A673 (cell line): ENCODE data around the gene ARL5C. TPM values are rescaled to one million over a fixed set of nuclear protein-coding genes. Genes with fewer than 3 reads are reported as not detected.
"Not testable (repeated sequence)": the region's sequence is repeated elsewhere in the genome, so short reads cannot be mapped to it uniquely, and the experiment has no call there.

Source experiments
- BruUV-seq: library from RNA; stranded (reverse); fragments of 400-500 nt; replicated peaks from 2 replicates; lab custom pipeline; 2021; lab: Mats Ljungman, UMichigan
- CTCF ChIA-PET: fragments of 300-600 bp; sonication (Branson Sonifier 250); formaldehyde crosslinking; loops from one replicate; lab custom pipeline; 2022; ENCODE audit warnings: antibody characterized with exemption; lab: Charles Lee
- POLR2A ChIA-PET: fragments of 300-600 bp; sonication (Branson Sonifier 250); formaldehyde crosslinking; loops from one replicate; lab custom pipeline; 2022; ENCODE audit warnings: antibody characterized with exemption; ENCODE audit not compliant: low non-redundant PET; lab: Charles Lee
- DNase-seq: peaks from one replicate; pipeline ENCODE4 v3.0.0-alpha.2; 2015; ENCODE audit warnings: low spot score
- H3K27ac ChIP-seq: fragments of 200-600 bp; sonication (generic); 2 replicates; pipeline ENCODE4 v1.5.1; 2016; ENCODE audit warnings: mixed run types, low read depth, mild to moderate bottlenecking, mixed read lengths, antibody characterized with exemption, low read length; ENCODE audit not compliant: poor library complexity, severe bottlenecking
- H3K27me3 ChIP-seq: fragments of 200-600 bp; sonication (generic); replicated peaks from 2 replicates; pipeline ENCODE4 v1.6.1; 2017; ENCODE audit warnings: mixed run types, low read depth, mild to moderate bottlenecking, mixed read lengths, antibody characterized with exemption, low read length; ENCODE audit not compliant: insufficient read depth, poor library complexity
- H3K36me3 ChIP-seq: fragments of 200-600 bp; sonication (generic); 2 replicates; pipeline ENCODE4 v1.6.1; 2016; ENCODE audit warnings: mixed run types, mild to moderate bottlenecking, mixed read lengths, antibody characterized with exemption, low read length; ENCODE audit not compliant: insufficient read depth, poor library complexity, severe bottlenecking
- H3K4me1 ChIP-seq: fragments of 200-600 bp; sonication (generic); 2 replicates; pipeline ENCODE4 v1.6.1; 2017; ENCODE audit warnings: mixed run types, mild to moderate bottlenecking, mixed read lengths, antibody characterized with exemption, low read length; ENCODE audit not compliant: insufficient read depth, poor library complexity, severe bottlenecking
- H3K4me3 ChIP-seq: fragments of 200-600 bp; sonication (generic); 2 replicates; pipeline ENCODE4 v1.5.1; 2016; ENCODE audit warnings: low read depth, mixed run types, mild to moderate bottlenecking, mixed read lengths, low read length; ENCODE audit not compliant: poor library complexity, severe bottlenecking
- H3K9me3 ChIP-seq: fragments of 200-600 bp; sonication (generic); 2 replicates; pipeline ENCODE4 v1.6.1; 2016; ENCODE audit warnings: mixed run types, low read depth, mild to moderate bottlenecking, mixed read lengths, antibody characterized with exemption, low read length; ENCODE audit not compliant: poor library complexity, severe bottlenecking
- EZH2 ChIP-seq: fragments of 200-600 bp; sonication (generic); IDR thresholded peaks from 2 replicates; pipeline ENCODE4 v1.6.1; 2017; ENCODE audit warnings: borderline replicate concordance, low read depth, mild to moderate bottlenecking, mixed read lengths, antibody characterized with exemption, low read length; ENCODE audit not compliant: poor library complexity, severe bottlenecking
- intact Hi-C: fragments of 100-400 bp; cut with micrococcal nuclease; formaldehyde crosslinking; loops from one replicate; pipeline ENCODE4 v1.10.0; 2022; ENCODE audit not compliant: unreplicated experiment
- total RNA-seq: library from RNA; stranded (reverse); gene quantifications from 2 replicates; pipeline ENCODE4 v1.2.3, GENCODE V29; 2021
- TF ChIP-seq, protein P1 (sequence below): fragments of 300-800, 200-600 bp; sonication (generic); conservative IDR thresholded peaks from 2 replicates; pipeline ENCODE4 v1.5.1; 2017; ENCODE audit warnings: low read depth, mild to moderate bottlenecking, antibody characterized with exemption, low read length, moderate library complexity, mixed read lengths

Gene ARL5C
- total RNA-seq, 1 experiment from 2014 or later = not detected

DNA sequence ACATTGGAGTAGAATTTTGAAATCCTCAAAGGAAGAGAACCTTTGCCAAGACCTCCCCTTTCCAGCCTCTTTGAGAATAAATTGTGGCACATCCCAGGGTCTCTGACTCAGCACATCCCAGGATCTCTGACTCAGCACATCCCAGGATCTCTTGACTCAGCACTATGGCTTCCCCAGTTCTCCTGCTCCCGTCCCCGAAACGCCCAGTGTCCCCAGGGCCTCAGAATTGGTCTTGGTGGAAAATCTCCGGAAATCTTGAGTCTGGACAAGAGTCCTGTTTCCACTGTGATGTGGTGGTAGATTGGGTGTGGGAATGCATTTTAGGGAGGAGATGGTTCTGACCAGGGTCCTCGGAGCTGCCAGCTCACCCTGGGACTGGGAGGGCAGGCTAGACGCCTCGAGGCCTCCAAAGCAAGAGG is 33.8 kb downstream of the ARL5C start:
- intact Hi-C loops = no loop called here
- no peak for TF ChIP-seq EZH2
- TF ChIP-seq, protein P1, sequence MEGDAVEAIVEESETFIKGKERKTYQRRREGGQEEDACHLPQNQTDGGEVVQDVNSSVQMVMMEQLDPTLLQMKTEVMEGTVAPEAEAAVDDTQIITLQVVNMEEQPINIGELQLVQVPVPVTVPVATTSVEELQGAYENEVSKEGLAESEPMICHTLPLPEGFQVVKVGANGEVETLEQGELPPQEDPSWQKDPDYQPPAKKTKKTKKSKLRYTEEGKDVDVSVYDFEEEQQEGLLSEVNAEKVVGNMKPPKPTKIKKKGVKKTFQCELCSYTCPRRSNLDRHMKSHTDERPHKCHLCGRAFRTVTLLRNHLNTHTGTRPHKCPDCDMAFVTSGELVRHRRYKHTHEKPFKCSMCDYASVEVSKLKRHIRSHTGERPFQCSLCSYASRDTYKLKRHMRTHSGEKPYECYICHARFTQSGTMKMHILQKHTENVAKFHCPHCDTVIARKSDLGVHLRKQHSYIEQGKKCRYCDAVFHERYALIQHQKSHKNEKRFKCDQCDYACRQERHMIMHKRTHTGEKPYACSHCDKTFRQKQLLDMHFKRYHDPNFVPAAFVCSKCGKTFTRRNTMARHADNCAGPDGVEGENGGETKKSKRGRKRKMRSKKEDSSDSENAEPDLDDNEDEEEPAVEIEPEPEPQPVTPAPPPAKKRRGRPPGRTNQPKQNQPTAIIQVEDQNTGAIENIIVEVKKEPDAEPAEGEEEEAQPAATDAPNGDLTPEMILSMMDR = no peak
- ChIA-PET CTCF (no interaction called here), POLR2A (no interaction called here)
- no TSS peak for BruUV-seq
- H3K36me3 ChIP-seq = no peaks in the 10 kb centered on the region
- no peaks in the 10 kb centered on the region for H3K9me3 ChIP-seq
- DNase-seq = no peak
- H3K4me1 ChIP-seq = no peaks in the 10 kb centered on the region
- no peak overlapping the region for H3K27ac ChIP-seq
- no peak overlapping the region for H3K4me3 ChIP-seq
- H3K27me3 ChIP-seq = no peaks in the 10 kb centered on the region

DNA sequence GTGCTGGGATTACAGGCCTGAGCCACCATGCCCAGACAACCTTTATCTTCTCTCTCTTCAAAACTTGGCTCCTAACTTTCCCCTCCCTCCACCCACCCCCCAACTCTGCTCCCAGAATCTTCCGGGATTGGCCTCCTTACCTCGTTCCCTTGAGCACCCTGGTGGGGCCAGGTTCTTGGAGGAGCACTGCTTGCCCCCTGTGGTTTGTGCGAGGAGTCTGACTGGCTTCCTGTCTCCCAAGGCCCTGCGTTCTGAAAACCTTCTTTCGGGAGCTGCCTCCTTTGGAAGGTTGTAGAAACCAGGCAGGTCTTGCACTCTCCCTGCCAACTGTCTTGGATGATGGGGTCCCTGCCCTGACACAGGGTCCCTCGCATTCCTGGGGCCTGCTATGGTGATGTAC is 34.3 kb downstream of the ARL5C start:
- no peak for DNase-seq
- intact Hi-C loops = no loop called here
- Histone ChIP-seq H3K4me1 (no peaks in the 10 kb centered on the region), H3K9me3 (no peaks in the 10 kb centered on the region), H3K4me3 (no peak overlapping the region), H3K27me3 (no peaks in the 10 kb centered on the region), H3K27ac (no peak overlapping the region), H3K36me3 (no peaks in the 10 kb centered on the region)
- TF ChIP-seq, protein P1 = no peak
- TF ChIP-seq EZH2 = no peak
- BruUV-seq = no TSS peak
- ChIA-PET CTCF (no interaction called here), POLR2A (no interaction called here)

DNA sequence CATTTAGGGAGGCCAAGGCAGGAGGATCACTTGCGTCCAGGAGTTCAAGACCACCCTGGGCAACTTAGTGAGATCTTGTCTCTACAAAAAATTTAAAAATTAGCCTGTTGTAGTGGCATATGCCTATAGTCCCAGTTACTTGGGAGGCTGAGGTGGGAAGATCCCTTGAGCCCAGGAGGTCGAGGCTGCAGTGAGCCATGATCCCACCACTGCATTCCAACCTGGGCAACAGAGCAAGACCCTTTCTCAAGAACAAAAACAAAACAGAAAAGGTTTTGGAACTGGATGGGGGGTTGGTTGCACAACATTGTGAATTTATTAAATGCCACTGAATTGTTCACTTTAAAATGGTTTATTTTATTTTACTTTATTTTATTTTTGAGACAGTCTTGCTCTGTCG is 35.8 kb downstream of the ARL5C start:
- H3K36me3 ChIP-seq = no peaks in the 10 kb centered on the region
- no peaks in the 10 kb centered on the region for H3K27me3 ChIP-seq
- intact Hi-C loops = no loop called here
- POLR2A ChIA-PET = no interaction called here
- CTCF ChIA-PET = no interaction called here
- BruUV-seq = no TSS peak
- H3K4me1 ChIP-seq = no peaks in the 10 kb centered on the region
- no peak for DNase-seq
- no peak overlapping the region for H3K4me3 ChIP-seq
- no peaks in the 10 kb centered on the region for H3K9me3 ChIP-seq
- TF ChIP-seq EZH2 = no peak
- TF ChIP-seq, protein P1 = no peak
- H3K27ac ChIP-seq = no peak overlapping the region

DNA sequence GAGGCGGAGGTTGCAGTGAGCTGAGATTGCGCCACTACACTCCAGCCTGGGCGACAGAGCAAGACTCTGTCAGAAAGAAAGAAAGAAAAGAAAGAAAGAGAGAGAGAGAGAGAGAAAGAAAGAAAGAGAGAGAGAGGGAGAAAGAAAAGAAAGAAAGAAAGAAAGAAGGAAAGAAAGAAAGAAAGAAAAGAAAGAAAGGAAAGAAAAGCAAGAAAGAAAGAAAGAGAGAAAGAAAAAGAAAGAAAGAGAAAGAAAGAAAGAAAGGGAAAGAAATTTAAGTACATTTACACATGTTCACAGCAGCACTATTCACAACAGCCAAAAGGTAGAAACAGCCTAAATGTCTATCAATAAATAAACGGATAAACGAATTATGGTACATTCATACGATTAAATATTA is 36.4 kb downstream of the ARL5C start:
- H3K27ac ChIP-seq, POLR2A ChIA-PET, H3K27me3 ChIP-seq, H3K36me3 ChIP-seq, H3K4me3 ChIP-seq, DNase-seq, H3K4me1 ChIP-seq, H3K9me3 ChIP-seq, BruUV-seq, CTCF ChIA-PET, intact Hi-C loops: not testable (repeated sequence)
